HCT116 (cell line): ENCODE results near the gene SLC23A1. TPM values are rescaled to one million over a fixed set of nuclear protein-coding genes. Genes with fewer than 3 reads are reported as not detected.

ENCODE experiments used
- ATAC-seq: fragments of 200-7000 bp; cut with Tn5 transposase; 2 replicates; pipeline ENCODE4 v1.9.1; 2020; ENCODE audit warnings: mild to moderate bottlenecking, moderate library complexity
- BruUV-seq: library from RNA; stranded (reverse); fragments of 400-500 nt; replicated peaks from 2 replicates; lab custom pipeline; 2021; lab: Mats Ljungman, UMichigan
- CTCF ChIA-PET: fragments of 300-600 bp; sonication (Branson Sonifier 250); formaldehyde crosslinking; loops from one replicate; lab custom pipeline; 2021; ENCODE audit warnings: antibody characterized with exemption; lab: Charles Lee
- POLR2A ChIA-PET: fragments of 300-600, 350-600 bp; sonication (Branson Sonifier 250); formaldehyde crosslinking; loops from one replicate; lab custom pipeline; 2021; ENCODE audit warnings: antibody characterized with exemption; lab: Charles Lee
- RAD21 ChIA-PET, 2 experiments: fragments of 300-600 bp; sonication (Branson Sonifier 250); formaldehyde crosslinking; loops; one replicate each; lab custom pipeline; 2023; ENCODE audit warnings: low total read pairs in 2 of 2; ENCODE audit not compliant: uncharacterized antibody in 2 of 2, unreplicated experiment in 2 of 2, low non-redundant PET in 1 of 2; lab: Charles Lee
- DNase-seq: peaks from one replicate; pipeline ENCODE4 v3.0.0-alpha.2; 2010; ENCODE audit warnings: low read depth, low spot score
- H2AFZ ChIP-seq: fragments of 200-600 bp; shearing (Covaris generic), sonication (generic); 2 replicates; pipeline ENCODE4 v1.6.1; 2017; ENCODE audit warnings: low read depth, mixed run types, mixed read lengths, antibody characterized with exemption, low read length; ENCODE audit not compliant: poor library complexity, severe bottlenecking
- H3K27ac ChIP-seq: 2 replicates; pipeline ENCODE4 v1.5.1; 2012; ENCODE audit warnings: low read depth, low read length
- H3K27me3 ChIP-seq: fragments of 200-600 bp; sonication (generic); 2 replicates; pipeline ENCODE4 v1.6.1; 2016; ENCODE audit warnings: mixed run types, low read length, mixed read lengths; ENCODE audit not compliant: insufficient read depth
- H3K36me3 ChIP-seq, 2 experiments: fragments of 200-500 bp in 1 of 2; fragments of 200-600 bp in 1 of 2; sonication (Bioruptor generic) in 1 of 2; sonication (generic) in 1 of 2; 2 replicates each; pipeline versions ENCODE4 v1.5.1 to v1.6.1; 2014 to 2016; ENCODE audit warnings: low read length in 2 of 2, inconsistent platforms in 1 of 2, mixed read lengths in 1 of 2, mixed run types in 1 of 2; ENCODE audit not compliant: insufficient read depth in 2 of 2, control insufficient read depth in 1 of 2
- H3K4me1 ChIP-seq, 2 experiments: fragments of 200-600 bp in 1 of 2; sonication (generic) in 1 of 2; 2 replicates each; pipeline versions ENCODE4 v1.5.1 to v1.6.1; 2012 to 2017; ENCODE audit warnings: low read length in 2 of 2, inconsistent platforms in 1 of 2, mild to moderate bottlenecking in 1 of 2, mixed read lengths in 1 of 2, mixed run types in 1 of 2, moderate library complexity in 1 of 2; ENCODE audit not compliant: insufficient read depth in 2 of 2, control insufficient read depth in 1 of 2
- H3K4me2 ChIP-seq: fragments of 200-600 bp; sonication (generic); 2 replicates; pipeline ENCODE4 v1.6.1; 2017; ENCODE audit warnings: mixed run types, low read length, mixed read lengths
- H3K4me3 ChIP-seq, 2 experiments: fragments of 200-600 bp in 1 of 2; sonication (generic) in 1 of 2; replicated peaks in 1 of 2; 2 replicates each; pipeline ENCODE4 v1.5.1; 2011 to 2016; ENCODE audit warnings: low read length in 2 of 2, control low read depth in 1 of 2, low read depth in 1 of 2, mild to moderate bottlenecking in 1 of 2, mixed read lengths in 1 of 2, mixed run types in 1 of 2
- H3K79me2 ChIP-seq: fragments of 200-600 bp; sonication (generic); 2 replicates; pipeline ENCODE4 v1.6.1; 2017; ENCODE audit warnings: mild to moderate bottlenecking, mixed run types, low read length, moderate library complexity, mixed read lengths; ENCODE audit not compliant: insufficient read depth
- H3K9ac ChIP-seq: fragments of 200-600 bp; sonication (generic); 2 replicates; pipeline ENCODE4 v1.6.1; 2016; ENCODE audit warnings: low read length, mixed read lengths
- H3K9me2 ChIP-seq: fragments of 200-600 bp; sonication (generic), shearing (Covaris generic); 2 replicates; pipeline ENCODE4 v1.6.1; 2017; ENCODE audit warnings: mixed run types, mild to moderate bottlenecking, moderate library complexity; ENCODE audit not compliant: insufficient read depth
- H3K9me3 ChIP-seq, 2 experiments: fragments of 200-500 bp in 1 of 2; fragments of 200-600 bp in 1 of 2; sonication (Bioruptor generic) in 1 of 2; sonication (generic) in 1 of 2; 2 replicates each; pipeline ENCODE4 v1.6.1; 2014 to 2017; ENCODE audit warnings: low read length in 2 of 2, mixed read lengths in 2 of 2, inconsistent platforms in 1 of 2, low read depth in 1 of 2, mild to moderate bottlenecking in 1 of 2, mixed run types in 1 of 2, moderate library complexity in 1 of 2; ENCODE audit not compliant: control insufficient read depth in 1 of 2, insufficient read depth in 1 of 2
- H4K20me1 ChIP-seq: fragments of 200-600 bp; sonication (generic), shearing (Covaris generic); 2 replicates; pipeline ENCODE4 v1.6.1; 2017; ENCODE audit warnings: mixed run types, mild to moderate bottlenecking, moderate library complexity; ENCODE audit not compliant: insufficient read depth
- ATF3 ChIP-seq: IDR thresholded peaks from 2 replicates; pipeline ENCODE4 v1.6.1; 2012
- CBX3 ChIP-seq: IDR thresholded peaks from 2 replicates; pipeline ENCODE4 v1.6.1; 2012; ENCODE audit warnings: low read depth
- CEBPB ChIP-seq: IDR thresholded peaks from 2 replicates; pipeline ENCODE4 v1.6.1; 2012; ENCODE audit warnings: low read depth
- CTCF ChIP-seq, 3 experiments: fragments of 200-600 bp in 1 of 3; sonication (generic) in 1 of 3; IDR thresholded peaks in 2 of 3; conservative IDR thresholded peaks in 1 of 3; 2 replicates each; pipeline ENCODE4 v1.5.1; 2012 to 2017; ENCODE audit warnings: low read depth in 2 of 3, low read length in 2 of 3, antibody characterized with exemption in 1 of 3, borderline replicate concordance in 1 of 3, control low read depth in 1 of 3, mild to moderate bottlenecking in 1 of 3, mixed read lengths in 1 of 3, mixed run types in 1 of 3, moderate library complexity in 1 of 3; ENCODE audit not compliant: insufficient read depth in 1 of 3
- EGR1 ChIP-seq: IDR thresholded peaks from 2 replicates; pipeline ENCODE4 v1.6.1; 2012; ENCODE audit warnings: low read depth
- ELF1 ChIP-seq: IDR thresholded peaks from 2 replicates; pipeline ENCODE4 v1.6.1; 2012; ENCODE audit warnings: low read depth, borderline replicate concordance
- EZH2 ChIP-seq: fragments of 200-600 bp; sonication (generic); IDR thresholded peaks from 2 replicates; pipeline ENCODE4 v1.6.1; 2017; ENCODE audit warnings: antibody characterized with exemption, mixed run types
- EZH2phosphoT487 ChIP-seq: fragments of 200-600 bp; IDR thresholded peaks from 2 replicates; pipeline ENCODE4 v1.6.1; 2018; ENCODE audit warnings: antibody characterized with exemption, borderline replicate concordance
- FOSL1 ChIP-seq: IDR thresholded peaks from 2 replicates; pipeline ENCODE4 v1.6.1; 2012; ENCODE audit warnings: low read depth
- JUND ChIP-seq: IDR thresholded peaks from 2 replicates; pipeline ENCODE4 v1.6.1; 2012
- MAX ChIP-seq: IDR thresholded peaks from 2 replicates; pipeline ENCODE4 v1.6.1; 2012
- POLR2A ChIP-seq: IDR thresholded peaks from 2 replicates; pipeline ENCODE4 v1.7.0; 2011; ENCODE audit warnings: borderline replicate concordance; ENCODE audit not compliant: insufficient read depth, insufficient read length; ENCODE audit errors: extremely low read depth
- POLR2AphosphoS5 ChIP-seq: IDR thresholded peaks from 2 replicates; pipeline ENCODE4 v1.6.1; 2011; ENCODE audit warnings: mild to moderate bottlenecking, low read depth, low read length, moderate library complexity
- RAD21 ChIP-seq: IDR thresholded peaks from 2 replicates; pipeline ENCODE4 v1.6.1; 2012; ENCODE audit warnings: low read depth, mild to moderate bottlenecking
- SIN3A ChIP-seq: IDR thresholded peaks from 2 replicates; pipeline ENCODE4 v1.6.1; 2012; ENCODE audit warnings: low read depth
- SRF ChIP-seq: IDR thresholded peaks from 2 replicates; pipeline ENCODE4 v1.6.1; 2012; ENCODE audit warnings: low read depth
- TCF7L2 ChIP-seq: IDR thresholded peaks from 2 replicates; pipeline ENCODE4 v1.7.0; 2011; ENCODE audit warnings: borderline replicate concordance, inconsistent platforms; ENCODE audit not compliant: insufficient read depth, insufficient read length; ENCODE audit errors: extremely low read depth
- YY1 ChIP-seq: IDR thresholded peaks from 2 replicates; pipeline ENCODE4 v1.6.1; 2011; ENCODE audit warnings: low read length, low read depth, moderate library complexity, mild to moderate bottlenecking; ENCODE audit not compliant: insufficient replicate concordance; ENCODE audit errors: extremely low read depth
- ZBTB33 ChIP-seq: IDR thresholded peaks from 2 replicates; pipeline ENCODE4 v1.6.1; 2011; ENCODE audit warnings: mild to moderate bottlenecking, low read length, moderate library complexity; ENCODE audit not compliant: insufficient replicate concordance; ENCODE audit errors: extremely low read depth
- ZNF274 ChIP-seq: fragments of 200-500 bp; sonication (Bioruptor generic); IDR thresholded peaks from 2 replicates; pipeline ENCODE4 v1.6.1; 2014; ENCODE audit warnings: mild to moderate bottlenecking, low read depth, low read length, inconsistent platforms
- intact Hi-C: fragments of 100-400 bp; cut with micrococcal nuclease; formaldehyde crosslinking; loops from 2 replicates; pipeline ENCODE4 v1.10.0; 2022
- total RNA-seq: library from RNA; stranded (reverse); gene quantifications from one replicate; pipeline ENCODE4 v1.2.1, GENCODE V29; 2021; ENCODE audit not compliant: unreplicated experiment

The SLC23A1 gene
- total RNA-seq, 1 experiment from 2014 or later, result not detected

GRCh38 chr5:139381837-139382761 lies 998 bp downstream of the SLC23A1 start:
- BruUV-seq, result no TSS peak
- H3K9me2 ChIP-seq, result no peaks in the 10 kb centered on the region
- H3K4me2 ChIP-seq, result no peak overlapping the region
- no peak for TF ChIP-seq POLR2A
- TF ChIP-seq JUND, result no peak
- TF ChIP-seq CBX3, result no peak
- no peak for TF ChIP-seq CEBPB
- no peak for TF ChIP-seq MAX
- TF ChIP-seq POLR2AphosphoS5, result no peak
- no peak for TF ChIP-seq ATF3
- no peak for TF ChIP-seq EZH2phosphoT487
- no peak for TF ChIP-seq ZNF274
- no peak for TF ChIP-seq EZH2
- no peak for TF ChIP-seq YY1
- TF ChIP-seq RAD21, result no peak
- TF ChIP-seq CTCF (IDR thresholded peaks at IDR 0.05 in 2 of 3, conservative IDR thresholded peaks at IDR 0.05 in 1 of 3; ENCODE audit: borderline replicate concordance in 1 of 3, insufficient read depth in 1 of 3, low read depth in 2 of 3, low read length in 2 of 3), result no peak
- no peak for TF ChIP-seq FOSL1
- TF ChIP-seq EGR1, result no peak
- no peak for TF ChIP-seq ELF1
- TF ChIP-seq SRF, result no peak
- no peak for TF ChIP-seq ZBTB33
- no peak for TF ChIP-seq TCF7L2
- TF ChIP-seq SIN3A, result no peak
- no peaks in the 10 kb centered on the region for H3K79me2 ChIP-seq
- ChIA-PET POLR2A (no interaction called here), RAD21 (no interaction called here), CTCF (no interaction called here)
- H3K9ac ChIP-seq, result no peak overlapping the region
- ATAC-seq (no peak), DNase-seq (no peak)
- H2AFZ ChIP-seq, result no peak overlapping the region
- H3K27me3 ChIP-seq, result no peaks in the 10 kb centered on the region
- intact Hi-C loops, result no loop called here
- H3K4me1 ChIP-seq, result peaks cover 0 to 9% of the 10 kb centered on the region in 2 experiments; a peak in 1 of 4 replicates
- H3K4me3 ChIP-seq, result no peak overlapping the region
- H3K27ac ChIP-seq, result no peak overlapping the region
- no peaks in the 10 kb centered on the region for H3K9me3 ChIP-seq
- H4K20me1 ChIP-seq, result no peaks in the 10 kb centered on the region
- no peaks in the 10 kb centered on the region for H3K36me3 ChIP-seq
